ENCODE measurements around the gene PCSK6.

PCSK6 gene

GRCh38 chr15:101451266-101451799 is 38.2 kb downstream of the PCSK6 start:
- TF ChIP-seq CTCF (conservative IDR thresholded peaks at IDR 0.05; ENCODE audit: low read depth): no peak
- ChIA-PET POLR2A (ENCODE audit: low non-redundant PET) (no interaction called here), CTCF (no interaction called here)
- H3K27ac ChIP-seq: no peak overlapping the region
- DNase-seq (ENCODE audit: low spot score): no peak

- POLR2A ChIA-PET (ENCODE audit: low non-redundant PET): no interaction called here
- TF ChIP-seq CTCF (conservative IDR thresholded peaks at IDR 0.05; ENCODE audit: low read depth): no peak
- CTCF ChIA-PET: no interaction called here
- no peak overlapping the region for H3K27ac ChIP-seq
- DNase-seq (ENCODE audit: low spot score): no peak
These were observed 38.9 kb downstream of the PCSK6 start for GRCh38 chr15:101450403-101451265.

GRCh38 chr15:101449471-101450402 is 39.8 kb downstream of the PCSK6 start:
- TF ChIP-seq CTCF (conservative IDR thresholded peaks at IDR 0.05; ENCODE audit: low read depth): no peak

GRCh38 chr15:101448336-101448735 is 41.2 kb downstream of the PCSK6 start:
- H3K27ac ChIP-seq: no peak overlapping the region
- POLR2A ChIA-PET (ENCODE audit: low non-redundant PET): no interaction called here
- CTCF ChIA-PET: no interaction called here
- DNase-seq (ENCODE audit: low spot score): no peak
- no peak for TF ChIP-seq CTCF (conservative IDR thresholded peaks at IDR 0.05; ENCODE audit: low read depth)

More at GRCh38 chr15:101449471-101450402, 39.8 kb downstream of the PCSK6 start:
- CTCF ChIA-PET: no interaction called here
- H3K27ac ChIP-seq: no peak overlapping the region
- POLR2A ChIA-PET (ENCODE audit: low non-redundant PET): no interaction called here
- DNase-seq (ENCODE audit: low spot score): no peak

GRCh38 chr15:101447561-101448071 is 41.9 kb downstream of the PCSK6 start:
- no peak overlapping the region for H3K27ac ChIP-seq
- ChIA-PET POLR2A (ENCODE audit: low non-redundant PET) (no interaction called here), CTCF (no interaction called here)
- DNase-seq (ENCODE audit: low spot score): no peak
- no peak for TF ChIP-seq CTCF (conservative IDR thresholded peaks at IDR 0.05; ENCODE audit: low read depth)

GRCh38 chr15:101447168-101447533 is 42.4 kb downstream of the PCSK6 start:
- POLR2A ChIA-PET (ENCODE audit: low non-redundant PET): no interaction called here
- CTCF ChIA-PET: no interaction called here
- no peak overlapping the region for H3K27ac ChIP-seq
- TF ChIP-seq CTCF (conservative IDR thresholded peaks at IDR 0.05; ENCODE audit: low read depth): no peak
- DNase-seq (ENCODE audit: low spot score): no peak
